Right atrium auricular region (tissue), 2 donors: ENCODE measurements around the gene PRSS56. TPM values are rescaled to one million over a fixed set of nuclear protein-coding genes. Genes with fewer than 3 reads are reported as not detected.

ENCODE experiments used
- DNase-seq: peaks from one replicate; pipeline ENCODE4 v3.0.0-alpha.2; 2019; ENCODE audit warnings: low spot score
- H3K27ac ChIP-seq, 2 donors: fragments of 200-600 bp; sonication (generic); 1 replicate in 1 of 2; 2 replicates in 1 of 2; pipeline ENCODE4 v1.5.1; 2016 to 2019
- H3K27me3 ChIP-seq, 2 donors: fragments of 200-600 bp; sonication (generic); one replicate each; pipeline versions ENCODE4 v1.5.1 to v1.6.0; 2017 to 2019
- H3K36me3 ChIP-seq: fragments of 200-600 bp; sonication (generic); one replicate; pipeline ENCODE4 v1.5.1; 2016
- H3K4me1 ChIP-seq, 2 donors: fragments of 200-600 bp; sonication (generic); one replicate each; pipeline versions ENCODE4 v1.5.1 to v1.6.0; 2017 to 2019
- H3K4me3 ChIP-seq, 2 donors: fragments of 200-600 bp; sonication (generic); 1 replicate in 1 of 2; 2 replicates in 1 of 2; pipeline ENCODE4 v1.5.1; 2017 to 2019; ENCODE audit warnings: mild to moderate bottlenecking in 1 of 2, moderate library complexity in 1 of 2
- H3K9me3 ChIP-seq, 2 donors: fragments of 200-600 bp; sonication (generic); one replicate each; pipeline ENCODE4 v1.5.1; 2019
- total RNA-seq, 2 donors: library from RNA; depleted of rRNA; stranded (reverse); fragments of >200 nt; gene quantifications; one replicate each; pipeline ENCODE4 v1.1.0, GENCODE V29; 2016
- TF ChIP-seq, protein P1 (sequence below), 2 donors: fragments of 200-600 bp; sonication (generic); IDR thresholded peaks; one replicate each; pipeline ENCODE4 v1.5.1; 2019; ENCODE audit warnings: antibody characterized with exemption in 2 of 2

Gene PRSS56
- total RNA-seq, 2 donors from 2014 or later = 0.20 TPM; not detected in 1

- H3K27me3 ChIP-seq = no peaks in the 10 kb centered on the region
- H3K36me3 ChIP-seq = no peaks in the 10 kb centered on the region
- TF ChIP-seq, protein P1, sequence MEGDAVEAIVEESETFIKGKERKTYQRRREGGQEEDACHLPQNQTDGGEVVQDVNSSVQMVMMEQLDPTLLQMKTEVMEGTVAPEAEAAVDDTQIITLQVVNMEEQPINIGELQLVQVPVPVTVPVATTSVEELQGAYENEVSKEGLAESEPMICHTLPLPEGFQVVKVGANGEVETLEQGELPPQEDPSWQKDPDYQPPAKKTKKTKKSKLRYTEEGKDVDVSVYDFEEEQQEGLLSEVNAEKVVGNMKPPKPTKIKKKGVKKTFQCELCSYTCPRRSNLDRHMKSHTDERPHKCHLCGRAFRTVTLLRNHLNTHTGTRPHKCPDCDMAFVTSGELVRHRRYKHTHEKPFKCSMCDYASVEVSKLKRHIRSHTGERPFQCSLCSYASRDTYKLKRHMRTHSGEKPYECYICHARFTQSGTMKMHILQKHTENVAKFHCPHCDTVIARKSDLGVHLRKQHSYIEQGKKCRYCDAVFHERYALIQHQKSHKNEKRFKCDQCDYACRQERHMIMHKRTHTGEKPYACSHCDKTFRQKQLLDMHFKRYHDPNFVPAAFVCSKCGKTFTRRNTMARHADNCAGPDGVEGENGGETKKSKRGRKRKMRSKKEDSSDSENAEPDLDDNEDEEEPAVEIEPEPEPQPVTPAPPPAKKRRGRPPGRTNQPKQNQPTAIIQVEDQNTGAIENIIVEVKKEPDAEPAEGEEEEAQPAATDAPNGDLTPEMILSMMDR (IDR thresholded peaks at IDR 0.05) = no peak
- no peak overlapping the region for H3K4me3 ChIP-seq
- H3K27ac ChIP-seq = no peak overlapping the region
- no peaks in the 10 kb centered on the region for H3K9me3 ChIP-seq
- DNase-seq = no peak
- no peaks in the 10 kb centered on the region for H3K4me1 ChIP-seq
Measured at GRCh38 chr2:232493701-232494474, 26.3 kb upstream of the PRSS56 start.

- no peak overlapping the region for H3K27ac ChIP-seq
- no peaks in the 10 kb centered on the region for H3K27me3 ChIP-seq
- no peak for DNase-seq
- no peaks in the 10 kb centered on the region for H3K9me3 ChIP-seq
- H3K4me3 ChIP-seq = no peak overlapping the region
- H3K36me3 ChIP-seq = no peaks in the 10 kb centered on the region
- H3K4me1 ChIP-seq = no peaks in the 10 kb centered on the region
- TF ChIP-seq, protein P1 (IDR thresholded peaks at IDR 0.05) = no peak
Measured at GRCh38 chr2:232494542-232494941, 25.6 kb upstream of the PRSS56 start.

DNA sequence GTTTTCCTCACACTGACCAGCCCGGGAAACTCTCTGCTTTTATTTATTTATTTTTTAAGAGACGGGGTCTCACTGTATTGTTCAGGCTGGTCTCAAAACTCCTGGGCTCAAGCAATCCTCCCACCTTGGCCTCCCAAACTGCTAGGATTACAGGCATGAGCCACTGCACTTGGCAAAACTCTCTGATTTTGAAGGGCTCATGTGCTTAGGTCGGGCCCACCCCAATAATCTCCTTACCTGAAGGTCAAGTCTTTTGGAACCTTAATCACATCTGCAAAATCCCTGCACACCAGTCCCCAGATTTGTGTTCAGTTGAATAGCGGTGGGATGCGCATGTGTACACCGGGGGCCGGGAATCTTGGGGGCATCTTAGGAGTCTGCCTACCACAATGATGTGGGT, 24.9 kb upstream of the PRSS56 start:
- no peaks in the 10 kb centered on the region for H3K9me3 ChIP-seq
- H3K36me3 ChIP-seq = no peaks in the 10 kb centered on the region
- no peak overlapping the region for H3K27ac ChIP-seq
- DNase-seq = no peak
- TF ChIP-seq, protein P1 (IDR thresholded peaks at IDR 0.05) = no peak
- no peaks in the 10 kb centered on the region for H3K4me1 ChIP-seq
- no peaks in the 10 kb centered on the region for H3K27me3 ChIP-seq
- H3K4me3 ChIP-seq = no peak overlapping the region

DNA sequence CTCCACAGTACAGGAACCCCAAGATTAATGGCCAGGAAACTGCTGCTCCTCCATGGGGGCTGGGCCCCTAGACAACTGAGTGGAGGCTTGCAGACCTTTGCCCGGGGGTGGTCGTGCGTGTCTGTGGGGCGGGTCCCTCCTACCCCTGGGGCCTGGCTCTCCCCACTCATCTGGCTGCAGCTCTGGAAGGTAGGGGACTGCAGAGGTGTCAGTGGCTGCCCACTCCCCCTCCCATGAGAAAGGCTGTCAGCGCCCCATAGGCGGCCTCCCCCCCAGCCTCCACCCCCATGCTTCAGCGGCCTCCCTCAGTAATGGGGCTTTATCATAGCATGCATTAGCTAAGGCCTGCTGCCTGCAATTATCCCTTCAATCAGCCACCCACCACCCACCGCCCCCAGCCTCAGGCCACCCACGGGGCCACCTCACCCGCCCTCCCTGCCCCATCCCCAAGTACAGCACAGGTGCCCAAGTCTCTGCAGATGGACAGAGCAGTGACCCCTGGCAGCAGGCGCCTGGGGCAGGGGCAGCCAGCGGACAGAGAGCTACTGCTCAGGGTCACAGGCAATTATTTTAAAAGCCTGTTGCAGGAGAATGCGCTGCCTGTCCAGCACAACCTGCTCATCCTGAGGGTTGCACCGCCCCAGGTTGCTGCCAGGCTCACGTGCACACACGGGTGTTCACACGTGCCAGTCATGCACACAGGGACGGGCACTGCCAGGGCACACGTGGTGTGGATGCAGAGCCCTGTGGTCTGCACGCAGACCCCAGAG, 23.5 kb upstream of the PRSS56 start:
- H3K36me3 ChIP-seq = no peaks in the 10 kb centered on the region
- H3K4me1 ChIP-seq = peaks cover 0 to 3% of the 10 kb centered on the region in 2 donors
- TF ChIP-seq, protein P1 (IDR thresholded peaks at IDR 0.05) = no peak
- no peaks in the 10 kb centered on the region for H3K27me3 ChIP-seq
- no peak overlapping the region for H3K4me3 ChIP-seq
- no peak overlapping the region for H3K27ac ChIP-seq
- DNase-seq = no peak
- no peaks in the 10 kb centered on the region for H3K9me3 ChIP-seq

GRCh38 chr2:232497348-232497747, 22.8 kb upstream of the PRSS56 start:
- TF ChIP-seq, protein P1 (IDR thresholded peaks at IDR 0.05) = no peak
- DNase-seq = no peak
- no peaks in the 10 kb centered on the region for H3K9me3 ChIP-seq
- H3K4me3 ChIP-seq = no peak overlapping the region
- H3K4me1 ChIP-seq = peaks cover 0 to 10% of the 10 kb centered on the region in 2 donors
- H3K27ac ChIP-seq = no peak overlapping the region
- no peaks in the 10 kb centered on the region for H3K36me3 ChIP-seq
- no peaks in the 10 kb centered on the region for H3K27me3 ChIP-seq
